IPS-15b (cell line): ENCODE results near the gene EEIG2.
A peak's percentile ranks its signal among the peaks of the same experiment; 100 is the strongest.
"Not testable (repeated sequence)": the region's sequence is repeated elsewhere in the genome, so short reads cannot be mapped to it uniquely, and the experiment has no call there.

Source experiments
- H3K27me3 ChIP-seq: one replicate; pipeline ENCODE4 v1.6.1; 2013; ENCODE audit warnings: low read length; ENCODE audit not compliant: control insufficient read depth, insufficient read depth
- H3K36me3 ChIP-seq: one replicate; pipeline ENCODE4 v1.6.1; 2013; ENCODE audit warnings: low read length; ENCODE audit not compliant: control insufficient read depth, insufficient read depth
- H3K4me1 ChIP-seq: one replicate; pipeline ENCODE4 v1.6.1; 2013; ENCODE audit warnings: mild to moderate bottlenecking, low read length; ENCODE audit not compliant: control insufficient read depth, insufficient read depth
- H3K4me3 ChIP-seq: one replicate; pipeline ENCODE4 v1.5.1; 2013; ENCODE audit warnings: low read depth, low read length
- H3K9ac ChIP-seq: one replicate; pipeline ENCODE4 v1.6.1; 2013; ENCODE audit warnings: low read depth, mild to moderate bottlenecking, low read length
- H3K9me3 ChIP-seq: one replicate; pipeline ENCODE4 v1.6.1; 2013; ENCODE audit warnings: mild to moderate bottlenecking, low read length; ENCODE audit not compliant: control insufficient read depth, insufficient read depth

The EEIG2 gene

GRCh38 chr1:108559215-108560186 lies at the start of gene EEIG2:
EEIG2 (plus strand) TSS chr1:108560100; CDS start chr1:108560429, 329 bp downstream.
- Histone ChIP-seq H3K9ac (peak within 1 kb of the TSS; percentile 49), H3K4me3 (peak within 1 kb of the TSS; percentile 92), H3K9me3 (no peaks in the 10 kb centered on the region), H3K36me3 (no peaks in the 10 kb centered on the region), H3K27me3 (no peaks in the 10 kb centered on the region), H3K4me1 (peaks cover 23% of the 10 kb centered on the region)

GRCh38 chr1:108511764-108512163 lies 48.1 kb upstream of the EEIG2 start:
- peaks cover 6% of the 10 kb centered on the region for H3K9me3 ChIP-seq
- H3K4me3 ChIP-seq: no peak overlapping the region
- no peaks in the 10 kb centered on the region for H3K4me1 ChIP-seq
- no peaks in the 10 kb centered on the region for H3K36me3 ChIP-seq
- no peaks in the 10 kb centered on the region for H3K27me3 ChIP-seq
- H3K9ac ChIP-seq: no peak overlapping the region

GRCh38 chr1:108512239-108513043 lies 47.5 kb upstream of the EEIG2 start:
- Histone ChIP-seq H3K9me3 (peaks cover 6% of the 10 kb centered on the region), H3K4me3 (no peak overlapping the region), H3K36me3 (no peaks in the 10 kb centered on the region), H3K4me1 (no peaks in the 10 kb centered on the region), H3K27me3 (no peaks in the 10 kb centered on the region), H3K9ac (no peak overlapping the region)

- no peaks in the 10 kb centered on the region for H3K36me3 ChIP-seq
- no peaks in the 10 kb centered on the region for H3K4me1 ChIP-seq
- peaks cover 6% of the 10 kb centered on the region for H3K9me3 ChIP-seq
- H3K9ac ChIP-seq: no peak overlapping the region
- H3K4me3 ChIP-seq: no peak overlapping the region
- no peaks in the 10 kb centered on the region for H3K27me3 ChIP-seq
Measured at GRCh38 chr1:108513044-108513415, 46.9 kb upstream of the EEIG2 start.

- not testable (repeated sequence) for H3K4me3 ChIP-seq, H3K36me3 ChIP-seq, H3K9ac ChIP-seq, H3K4me1 ChIP-seq, H3K27me3 ChIP-seq, H3K9me3 ChIP-seq
Measured at GRCh38 chr1:108513914-108514313, 46.0 kb upstream of the EEIG2 start.

- H3K9ac ChIP-seq, H3K36me3 ChIP-seq, H3K27me3 ChIP-seq, H3K4me1 ChIP-seq, H3K4me3 ChIP-seq, H3K9me3 ChIP-seq: not testable (repeated sequence)
Measured at GRCh38 chr1:108517301-108517897, 42.5 kb upstream of the EEIG2 start.

GRCh38 chr1:108521990-108522393 lies 37.9 kb upstream of the EEIG2 start:
- H3K4me3 ChIP-seq: no peak overlapping the region
- H3K9me3 ChIP-seq: no peaks in the 10 kb centered on the region
- no peaks in the 10 kb centered on the region for H3K36me3 ChIP-seq
- no peak overlapping the region for H3K9ac ChIP-seq
- H3K4me1 ChIP-seq: no peaks in the 10 kb centered on the region
- no peaks in the 10 kb centered on the region for H3K27me3 ChIP-seq

GRCh38 chr1:108523829-108524228 lies 36.1 kb upstream of the EEIG2 start:
- H3K9ac ChIP-seq: no peak overlapping the region
- H3K27me3 ChIP-seq: no peaks in the 10 kb centered on the region
- no peaks in the 10 kb centered on the region for H3K36me3 ChIP-seq
- H3K9me3 ChIP-seq: no peaks in the 10 kb centered on the region
- no peaks in the 10 kb centered on the region for H3K4me1 ChIP-seq
- no peak overlapping the region for H3K4me3 ChIP-seq

GRCh38 chr1:108524676-108525075 lies 35.2 kb upstream of the EEIG2 start:
- Histone ChIP-seq H3K4me1 (no peaks in the 10 kb centered on the region), H3K27me3 (no peaks in the 10 kb centered on the region), H3K9ac (no peak overlapping the region), H3K36me3 (no peaks in the 10 kb centered on the region), H3K4me3 (no peak overlapping the region), H3K9me3 (no peaks in the 10 kb centered on the region)

GRCh38 chr1:108527135-108527534 lies 32.8 kb upstream of the EEIG2 start:
- Histone ChIP-seq H3K4me3 (no peak overlapping the region), H3K27me3 (no peaks in the 10 kb centered on the region), H3K9me3 (no peaks in the 10 kb centered on the region), H3K36me3 (no peaks in the 10 kb centered on the region), H3K9ac (no peak overlapping the region), H3K4me1 (no peaks in the 10 kb centered on the region)

GRCh38 chr1:108527837-108528236 lies 32.1 kb upstream of the EEIG2 start:
- Histone ChIP-seq H3K9ac (no peak overlapping the region), H3K4me3 (no peak overlapping the region), H3K4me1 (no peaks in the 10 kb centered on the region), H3K9me3 (no peaks in the 10 kb centered on the region), H3K27me3 (no peaks in the 10 kb centered on the region), H3K36me3 (no peaks in the 10 kb centered on the region)
